Stimulated activated CD8-positive, alpha-beta memory T cell treated with anti-CD3 and anti-CD28 coated beads, Interleukin-7, amount 100 ng/mL, for 48 hours (primary cell): ENCODE data around the gene BCAS3.
"Not testable (repeated sequence)": the region's sequence is repeated elsewhere in the genome, so short reads cannot be mapped to it uniquely, and the experiment has no call there.

Experiments used
- DNase-seq, 2 donors: peaks; one replicate each; pipeline ENCODE4 v3.0.0-alpha.2; 2020; ENCODE audit warnings: low read depth in 1 of 2; ENCODE audit errors: extremely low read depth in 1 of 2

BCAS3 gene

DNA sequence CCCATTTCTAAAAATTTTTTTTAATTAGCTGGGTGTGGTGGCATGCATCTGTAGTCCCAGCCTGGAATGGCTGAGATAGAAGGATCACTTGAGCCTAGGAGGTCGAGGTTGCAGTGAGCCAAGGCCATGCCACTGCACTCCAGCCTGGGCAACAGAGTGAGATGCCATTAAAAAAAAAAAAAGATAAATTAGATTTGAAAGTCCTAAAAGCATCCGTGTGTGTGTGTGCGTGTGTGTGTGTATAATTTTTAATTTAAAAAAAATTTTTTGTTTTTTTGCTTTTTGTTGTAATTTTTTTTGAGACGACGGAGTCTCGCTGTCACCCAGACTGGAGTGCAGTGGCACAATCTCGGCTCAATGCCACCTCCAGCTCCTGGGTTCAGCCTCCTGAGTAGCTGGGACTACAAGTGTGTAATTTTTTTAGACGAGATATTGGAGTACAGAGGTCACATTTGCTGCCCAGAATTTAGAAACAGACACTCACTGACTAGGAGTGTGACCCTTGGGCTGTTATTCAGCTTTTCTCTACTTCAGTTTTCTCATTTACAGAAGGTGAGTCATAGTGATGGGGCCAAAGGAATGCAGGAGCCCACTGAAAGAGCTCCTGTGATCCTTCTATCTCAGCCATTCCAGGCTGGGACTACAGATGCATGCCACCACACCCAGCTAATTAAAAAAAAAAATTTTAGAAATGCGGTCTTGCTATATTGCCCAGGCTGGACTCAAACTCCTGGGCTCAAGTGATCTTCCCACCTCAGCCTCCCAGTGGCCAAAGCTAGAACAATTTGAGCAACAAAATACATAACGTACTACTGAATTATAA, 749.0 kb downstream of the BCAS3 start:
- no peak for DNase-seq

DNA sequence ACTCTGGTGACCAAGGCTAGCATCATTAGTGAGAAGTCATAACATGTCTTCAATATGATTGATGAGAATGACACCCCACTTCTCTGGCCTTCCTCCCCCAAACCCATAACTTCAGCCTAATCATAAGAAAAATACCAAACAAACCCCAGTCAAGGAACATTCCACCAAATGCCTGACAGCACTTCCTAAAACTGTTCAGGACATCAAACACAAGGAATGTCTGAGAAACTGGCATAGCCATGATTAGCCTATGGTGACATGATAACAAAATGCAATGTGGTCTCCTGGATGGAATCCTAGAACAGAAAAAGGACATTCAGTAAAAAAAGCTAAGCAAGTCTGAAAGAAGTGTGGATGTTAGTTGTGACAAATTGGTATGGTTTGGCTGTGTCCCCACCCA, 749.9 kb downstream of the BCAS3 start:
- DNase-seq: no peak

DNA sequence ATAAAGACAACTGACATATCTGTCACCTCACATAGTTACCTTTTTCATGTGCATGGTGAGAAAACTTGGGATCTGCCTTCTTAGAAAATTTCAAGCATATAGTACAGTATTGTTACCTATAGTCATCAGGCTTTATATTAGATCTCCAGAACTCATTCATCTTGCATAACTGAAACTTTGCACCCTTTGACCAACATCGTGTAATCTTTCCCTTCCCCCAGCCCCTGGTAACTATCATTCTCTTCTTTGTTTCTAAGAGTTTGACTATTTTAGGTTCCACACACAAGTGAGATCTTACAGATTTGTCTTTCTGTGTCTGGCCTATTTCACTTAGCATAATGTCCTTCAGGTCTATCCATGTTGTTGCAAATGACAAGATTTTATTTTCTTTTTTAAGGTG, 751.6 kb downstream of the BCAS3 start:
- DNase-seq: no peak

DNA sequence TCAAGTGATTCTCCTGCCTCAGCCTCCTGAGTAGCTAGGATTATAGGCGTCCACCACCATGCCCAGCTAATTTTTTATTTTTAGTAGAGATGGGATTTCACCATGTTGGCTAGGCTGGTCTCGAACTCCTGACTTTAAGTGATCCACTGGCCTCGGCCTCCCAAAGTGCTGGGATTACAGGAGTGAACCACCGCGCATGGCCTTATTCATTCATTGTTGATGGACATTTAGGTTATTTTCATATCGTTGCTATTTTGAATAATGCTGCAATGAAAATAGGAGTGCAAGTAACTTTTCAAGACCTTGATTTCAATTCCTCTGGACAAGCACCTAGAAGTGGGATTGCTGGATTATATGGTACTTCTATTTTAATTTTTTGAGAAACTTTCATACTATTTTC, 752.2 kb downstream of the BCAS3 start:
- not testable (repeated sequence) for DNase-seq

DNA sequence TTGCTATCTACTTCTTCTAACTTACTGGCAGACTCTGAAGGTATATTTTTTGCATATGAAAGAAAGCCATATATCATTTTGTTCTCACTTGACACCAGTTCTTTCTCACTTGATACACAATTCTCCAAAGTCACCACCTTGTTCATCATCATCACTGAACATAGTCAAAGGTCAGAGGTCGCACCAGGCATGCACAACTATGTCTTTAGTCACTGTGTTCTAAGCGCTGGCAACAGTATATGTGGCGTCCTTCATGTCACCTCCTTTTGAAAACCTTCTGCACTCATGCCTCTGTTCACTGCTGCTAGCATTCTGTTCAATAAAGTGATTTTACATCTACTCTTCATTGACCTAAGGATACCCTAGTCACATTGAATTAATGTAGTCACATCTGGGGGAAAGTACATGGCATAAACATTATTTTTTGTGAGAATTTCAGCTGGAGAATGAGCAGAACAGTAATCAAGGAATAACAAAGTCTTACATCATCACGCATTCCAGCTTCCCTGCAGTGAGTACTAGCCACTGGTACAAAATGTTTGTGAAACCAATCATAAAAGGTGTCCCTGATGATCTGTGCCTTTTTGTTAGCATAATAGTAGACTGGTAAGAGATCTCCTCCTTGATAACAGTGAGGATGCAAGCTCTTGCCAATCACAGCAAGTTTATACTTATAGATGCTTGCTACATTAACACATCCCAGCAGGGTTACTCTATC, 754.1 kb downstream of the BCAS3 start:
- DNase-seq: no peak

DNA sequence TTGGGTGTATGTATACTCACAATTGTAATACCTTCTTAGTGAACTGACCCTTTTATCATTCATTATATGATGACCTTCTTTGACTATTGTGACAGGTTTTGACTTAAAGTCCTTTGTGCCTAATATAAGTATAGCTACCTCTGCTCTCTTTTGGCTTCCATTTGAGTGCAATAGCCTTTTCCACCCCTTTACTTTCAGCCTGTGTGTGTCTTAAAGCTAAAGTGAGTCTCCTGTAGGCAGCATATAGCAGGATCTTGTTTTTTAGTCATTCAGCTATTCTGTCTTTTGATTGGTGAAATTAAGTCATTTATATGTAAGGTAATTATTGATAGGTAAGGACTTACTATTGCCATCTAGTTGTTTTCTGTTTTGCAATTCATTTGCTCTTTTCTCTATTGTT, 758.6 kb downstream of the BCAS3 start:
- DNase-seq: no peak

DNA sequence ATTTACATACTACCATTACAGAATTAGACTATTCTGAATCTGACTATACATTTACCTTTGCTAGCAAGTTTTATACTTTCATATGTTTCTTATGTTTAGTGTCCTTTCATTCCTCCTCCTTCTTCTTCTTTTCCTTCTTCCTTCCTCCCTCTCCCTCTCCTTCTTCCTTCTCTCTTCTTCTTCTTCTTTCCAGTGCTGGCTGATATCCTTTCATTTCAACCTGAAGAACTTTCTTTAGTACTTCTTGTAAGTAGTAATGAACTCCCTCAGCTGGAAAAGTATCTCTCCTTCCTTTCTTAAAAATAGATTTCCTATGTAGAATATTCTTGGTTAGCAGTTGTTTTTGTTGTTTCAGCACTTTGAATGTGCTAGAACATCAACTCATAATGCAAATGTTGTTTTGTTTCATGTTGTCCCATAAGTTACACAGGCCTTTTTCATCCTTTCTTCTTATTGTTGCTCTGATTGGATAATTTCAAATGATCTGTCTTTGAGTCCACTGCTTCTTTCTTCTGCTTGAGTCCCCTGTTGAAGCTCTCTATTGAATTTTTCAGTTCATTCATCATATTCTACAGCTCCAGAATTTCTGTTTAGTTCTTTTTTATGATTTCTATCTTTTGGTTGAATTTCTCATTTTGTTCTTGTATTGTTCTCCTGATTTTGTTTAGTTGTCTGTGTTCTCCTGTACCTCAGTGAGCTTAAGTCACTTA, 759.5 kb downstream of the BCAS3 start:
- DNase-seq: no peak

DNA sequence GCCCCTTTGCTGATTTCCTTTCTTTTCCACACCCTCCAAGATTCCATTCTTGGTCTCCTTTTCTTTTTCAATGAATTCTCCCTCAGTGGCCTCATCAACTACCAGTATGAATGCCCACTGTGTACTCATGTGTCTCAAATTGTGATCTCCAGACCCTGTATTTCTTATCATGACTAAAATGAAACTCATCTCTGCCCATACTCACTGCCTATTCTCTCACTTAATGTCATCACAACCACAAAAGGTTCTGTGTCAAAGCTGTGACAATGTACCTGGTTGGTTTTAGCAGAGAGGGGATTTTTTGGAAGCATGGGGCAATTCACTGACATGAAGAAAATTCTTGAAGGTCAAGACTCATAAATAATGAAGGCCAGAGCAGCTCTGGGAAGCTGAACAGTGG, 763.0 kb downstream of the BCAS3 start:
- DNase-seq: no peak

DNA sequence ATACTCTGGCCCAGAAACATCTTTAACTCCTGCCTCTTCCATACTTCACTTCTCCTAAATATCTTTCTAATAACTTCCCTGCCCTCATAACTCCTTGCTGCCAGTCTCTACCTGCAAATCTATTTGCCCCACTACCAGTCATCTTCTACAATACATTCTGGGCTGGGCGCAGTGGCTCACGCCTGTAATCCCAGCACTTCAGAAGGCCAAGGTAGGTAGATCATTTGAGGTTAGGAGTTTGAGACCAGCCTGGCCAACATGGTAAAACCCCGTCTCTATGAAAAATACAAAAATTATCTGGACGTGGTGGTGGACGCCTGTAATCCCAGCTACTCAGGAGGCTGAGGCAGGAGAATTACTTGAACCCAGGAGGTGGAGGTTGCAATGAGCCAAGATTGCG, 763.9 kb downstream of the BCAS3 start:
- DNase-seq: not testable (repeated sequence)

DNA sequence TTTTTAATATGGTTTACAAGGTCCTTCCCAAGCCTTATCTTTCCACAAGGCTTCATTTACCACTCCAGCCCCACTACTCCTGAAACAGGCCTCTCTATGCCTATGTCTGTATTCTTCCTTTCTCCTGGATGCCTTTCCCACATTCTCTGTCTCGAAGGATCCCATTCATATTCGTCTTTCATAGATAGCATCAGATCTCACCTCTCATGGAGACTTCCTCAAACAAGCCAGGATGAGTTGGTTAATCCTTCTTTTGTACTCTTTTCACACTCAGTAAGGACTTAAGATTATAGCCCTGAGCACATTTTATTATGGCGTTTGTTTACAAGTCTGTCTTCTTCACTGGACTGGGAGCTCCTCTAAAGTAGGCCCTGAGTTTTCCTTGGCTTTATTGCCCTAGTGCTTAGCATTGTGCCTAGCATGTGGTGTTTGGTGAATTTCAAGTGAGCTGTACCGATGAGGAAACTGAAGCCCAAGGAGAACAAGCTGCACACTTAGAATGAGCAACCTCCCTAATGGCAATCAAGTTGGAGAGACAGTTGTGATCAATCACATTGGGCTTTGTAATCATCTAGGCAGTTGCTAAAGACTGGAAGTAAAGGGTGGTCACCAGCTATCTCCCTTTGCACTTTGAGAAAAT, 764.6 kb downstream of the BCAS3 start:
- no peak for DNase-seq
